ENCODE data around the gene MEIOSIN.
"Not testable (repeated sequence)": the region's sequence is repeated elsewhere in the genome, so short reads cannot be mapped to it uniquely, and the experiment has no call there.

- not testable (repeated sequence) for TF ChIP-seq CTCF (IDR thresholded peaks at IDR 0.05; ENCODE audit: borderline replicate concordance, extremely low read depth, low read length, poor library complexity, severe bottlenecking); EZH2 (IDR thresholded peaks at IDR 0.05; ENCODE audit: borderline replicate concordance, low read depth, low read length, severe bottlenecking)
Measured at GRCh38 chr19:45685045-45685444, 48.2 kb upstream of the MEIOSIN start.
